Keratinocyte (primary cell): ENCODE data around the gene GXYLT2.

Experiments used
- CTCF ChIP-seq, 3 experiments: IDR thresholded peaks in 1 of 3; conservative IDR thresholded peaks in 1 of 3; optimal IDR thresholded peaks in 1 of 3; 2 replicates in 2 of 3; 3 replicates in 1 of 3; pipeline versions ENCODE3 to v1.5.1; 2011; ENCODE audit warnings: low read length in 3 of 3, mild to moderate bottlenecking in 3 of 3, moderate library complexity in 2 of 3, control low read depth in 1 of 3, inconsistent platforms in 1 of 3; ENCODE audit not compliant: insufficient read depth in 2 of 3; ENCODE audit errors: extremely low read depth in 1 of 3
- EZH2 ChIP-seq: IDR thresholded peaks from one replicate; pipeline ENCODE4 v1.6.1; 2012; ENCODE audit warnings: inconsistent platforms, mild to moderate bottlenecking, low read length, moderate library complexity

- TF ChIP-seq CTCF (optimal IDR thresholded peaks at IDR 0.05 in 1 of 3, IDR thresholded peaks at IDR 0.05 in 1 of 3, conservative IDR thresholded peaks at IDR 0.05 in 1 of 3; ENCODE audit: extremely low read depth in 1 of 3, insufficient read depth in 2 of 3, low read length in 3 of 3) (no peak), EZH2 (no peak)
Measured at GRCh38 chr3:72957297-72957696, 69.5 kb downstream of the GXYLT2 start.
